GM21576 (cell line): Measurements from ENCODE around the gene PDCD10.

Experiments used
- ATAC-seq: cut with Tn5 transposase; IDR thresholded peaks from one replicate; pipeline ENCODE4 v1.9.1; 2021; ENCODE audit warnings: mild to moderate bottlenecking, moderate library complexity; ENCODE audit not compliant: unreplicated experiment

The PDCD10 gene

DNA sequence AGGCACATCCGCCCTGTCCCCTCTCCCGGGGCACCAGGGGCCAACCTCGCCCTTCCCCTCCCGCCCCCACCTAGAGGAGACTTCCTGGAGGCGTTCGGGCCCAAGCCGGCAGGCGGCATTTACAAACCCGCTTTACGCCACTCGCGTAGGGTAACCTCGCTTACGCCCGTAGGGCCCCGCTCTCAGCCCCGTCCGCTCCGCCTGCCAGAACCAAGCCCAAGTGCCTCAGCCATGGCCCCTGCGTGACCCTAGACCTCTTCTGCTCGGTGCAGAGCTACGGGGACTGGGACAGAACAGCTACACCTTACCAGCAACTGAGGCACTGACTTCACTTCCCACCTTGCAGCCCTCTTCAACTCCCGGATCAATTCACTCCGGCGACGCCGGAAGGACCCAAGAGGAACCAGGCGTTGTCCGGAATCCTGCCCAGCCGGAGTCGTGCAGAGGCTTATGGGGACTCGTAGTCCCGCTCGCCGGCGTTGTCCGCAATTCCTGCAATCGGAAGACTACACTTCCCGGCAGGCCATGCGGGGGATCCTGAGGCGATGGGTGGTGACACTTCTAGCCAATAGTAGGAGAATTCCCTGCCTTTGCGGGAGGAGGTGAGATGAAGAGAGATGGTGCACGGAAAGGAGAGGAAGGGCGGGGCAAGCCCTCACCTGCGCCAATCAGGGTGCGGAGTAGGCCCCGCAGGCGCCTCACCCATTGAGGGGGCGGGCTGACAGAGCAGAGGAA, at the start of gene PDCD10:
TSS of gene PDCD10 (minus strand) at position 395 of the 735 bp plus-strand sequence. CDS start 14,735 bp downstream, outside the sequence.
- peak; percentile 86 for ATAC-seq

DNA sequence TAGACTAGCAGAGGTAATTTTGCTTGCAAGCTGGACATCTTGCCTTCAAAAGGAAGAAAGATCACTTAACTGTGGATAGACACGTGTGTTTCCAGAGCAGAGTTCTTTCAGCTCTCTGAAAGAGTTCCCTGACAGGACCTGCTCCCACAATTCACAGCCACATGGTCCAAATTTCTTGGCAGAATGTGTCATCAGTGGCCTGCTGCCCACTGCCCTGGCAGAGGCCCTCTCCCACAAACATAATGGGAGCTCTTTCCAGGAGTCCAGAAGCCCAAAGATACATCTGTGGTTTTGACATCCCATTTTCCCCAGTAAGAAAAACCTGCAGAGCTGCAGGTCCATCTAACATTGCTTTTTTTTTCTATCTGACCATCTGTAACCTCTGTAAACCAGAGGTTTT, 49.1 kb upstream of the PDCD10 start:
- ATAC-seq: no peak

DNA sequence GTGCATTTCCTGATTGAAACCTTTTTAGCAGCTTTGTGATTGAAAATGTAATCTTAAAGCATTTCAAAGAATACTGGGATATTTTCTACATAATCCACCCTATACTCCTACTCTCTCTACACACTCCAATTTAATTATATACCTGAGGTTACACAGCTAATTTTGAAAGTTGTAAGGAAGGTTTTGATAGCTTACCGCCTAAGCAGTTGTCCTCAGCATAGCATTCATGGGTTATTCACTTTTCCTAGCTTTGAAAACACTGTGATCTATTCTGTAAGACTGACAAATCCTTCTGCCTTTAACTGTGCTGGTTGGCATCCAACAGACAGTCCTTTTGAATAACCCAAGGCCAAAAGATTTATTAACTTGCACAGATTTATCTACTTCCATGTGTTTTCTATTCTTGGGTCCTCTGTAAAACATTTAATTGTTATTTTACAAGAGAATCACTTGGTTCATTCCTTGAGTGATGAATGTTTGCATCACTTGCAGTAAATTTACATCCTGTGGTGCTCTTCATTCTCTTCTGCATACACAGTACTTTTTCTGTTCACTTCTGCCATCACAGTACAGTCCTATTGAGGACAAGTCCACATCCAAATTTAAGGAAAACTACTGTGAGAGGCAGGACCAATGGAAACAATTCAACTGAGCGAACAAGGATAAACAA, 45.7 kb upstream of the PDCD10 start:
- ATAC-seq: no peak

DNA sequence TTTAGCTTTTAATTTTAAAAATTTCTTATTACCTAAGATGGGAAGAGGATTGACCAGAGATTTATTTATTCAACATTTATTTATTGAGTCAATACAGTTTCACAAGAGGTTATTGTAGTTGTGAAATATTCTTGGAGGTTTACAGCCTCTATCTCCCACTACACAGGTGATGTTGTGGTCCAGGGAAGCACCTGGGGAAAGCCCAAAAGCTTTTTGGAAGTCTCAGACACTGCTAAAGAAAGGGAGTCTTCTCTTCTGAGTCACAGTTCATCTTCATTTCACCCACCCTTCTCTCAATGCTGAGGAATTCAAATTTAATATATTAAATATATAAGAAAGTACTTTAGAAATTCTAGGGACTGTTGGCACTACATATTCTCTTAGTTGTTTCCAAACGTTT, 42.7 kb upstream of the PDCD10 start:
- ATAC-seq: no peak

DNA sequence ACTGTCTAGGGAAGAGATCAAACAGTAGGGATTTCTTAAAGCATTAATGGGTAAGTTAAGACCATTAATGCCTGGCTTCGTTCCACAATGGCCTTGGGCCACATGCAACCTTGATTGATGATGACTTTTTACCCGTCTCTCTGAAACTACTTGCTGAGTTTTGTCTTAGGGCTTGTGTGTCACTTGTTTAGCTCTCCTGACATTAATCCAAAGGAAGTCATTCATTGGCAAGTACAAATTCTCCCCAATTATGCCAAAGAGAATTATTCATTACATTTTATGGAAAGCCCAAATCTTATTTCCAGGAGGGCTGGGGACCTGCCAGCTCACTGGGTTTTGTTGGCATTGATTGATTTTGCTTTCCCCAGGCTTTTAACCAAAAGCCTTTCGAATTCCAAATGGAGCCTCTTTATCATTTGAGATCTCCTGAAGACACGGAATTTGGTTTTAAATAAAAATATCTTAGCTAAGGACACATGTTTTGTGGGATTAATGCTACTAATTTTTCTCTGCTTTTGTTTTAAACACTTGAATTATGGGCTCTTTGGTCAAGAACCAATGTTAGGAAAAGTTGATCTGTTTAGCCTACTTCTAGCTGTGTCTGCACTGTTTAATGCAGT, 41.5 kb upstream of the PDCD10 start:
- no peak for ATAC-seq

DNA sequence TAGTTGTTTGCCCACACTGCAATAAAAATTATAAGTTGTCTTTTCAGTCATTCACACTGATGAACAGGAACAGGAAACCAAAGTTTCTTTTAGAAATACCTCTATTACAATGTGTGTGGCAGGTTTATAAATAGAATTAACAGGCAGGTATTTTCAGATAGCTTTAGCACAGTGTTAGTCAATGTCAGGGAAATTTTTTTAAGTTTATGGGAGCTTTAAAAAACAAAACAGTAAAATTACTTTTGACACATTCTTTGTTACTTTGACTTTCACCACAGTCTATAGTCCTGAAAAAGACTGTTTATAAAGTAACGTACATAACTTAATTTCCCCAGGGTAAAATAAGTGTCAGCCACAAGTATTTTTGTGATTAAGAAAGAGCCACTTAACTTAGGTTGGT, 38.9 kb upstream of the PDCD10 start:
- ATAC-seq: peak; percentile 90

DNA sequence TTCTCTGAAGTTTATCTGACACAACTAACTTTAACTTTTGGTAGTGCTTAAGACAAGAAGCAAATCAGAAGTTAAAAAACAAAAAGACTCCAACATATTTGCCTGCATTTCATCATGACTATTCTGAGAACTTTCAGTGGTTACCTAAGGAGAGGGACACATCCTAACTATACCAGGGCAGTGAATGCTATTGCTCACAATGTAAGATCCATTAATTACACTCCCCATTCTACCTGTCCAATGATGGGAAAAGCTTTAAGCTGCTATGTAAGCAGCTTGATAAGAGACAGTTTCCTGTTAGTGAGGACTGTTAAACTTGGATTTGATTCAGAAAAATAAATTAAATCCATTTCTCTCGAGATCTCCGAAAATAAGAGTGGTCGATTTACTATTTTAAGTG, 38.3 kb upstream of the PDCD10 start:
- peak; percentile 40 for ATAC-seq

DNA sequence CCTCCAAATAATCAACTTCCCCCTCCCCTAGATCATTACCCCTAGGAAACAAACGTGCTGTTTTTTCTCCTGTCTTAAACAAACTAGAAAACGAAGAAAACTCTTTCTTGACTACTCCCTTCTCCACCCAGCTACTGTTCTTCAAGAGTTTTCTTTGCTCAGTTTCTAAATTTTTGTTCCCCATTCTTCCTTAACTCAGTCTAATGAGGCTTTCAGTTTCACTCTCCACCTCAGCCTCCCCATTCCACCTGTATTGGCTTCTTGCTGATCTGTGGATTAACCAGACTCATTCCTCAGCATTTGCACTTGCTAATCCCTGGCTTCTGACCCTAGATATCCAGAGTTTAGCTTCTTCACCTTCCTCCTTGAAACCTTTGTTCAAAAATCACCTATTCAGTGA, 27.6 kb upstream of the PDCD10 start:
- ATAC-seq: peak; percentile 50

DNA sequence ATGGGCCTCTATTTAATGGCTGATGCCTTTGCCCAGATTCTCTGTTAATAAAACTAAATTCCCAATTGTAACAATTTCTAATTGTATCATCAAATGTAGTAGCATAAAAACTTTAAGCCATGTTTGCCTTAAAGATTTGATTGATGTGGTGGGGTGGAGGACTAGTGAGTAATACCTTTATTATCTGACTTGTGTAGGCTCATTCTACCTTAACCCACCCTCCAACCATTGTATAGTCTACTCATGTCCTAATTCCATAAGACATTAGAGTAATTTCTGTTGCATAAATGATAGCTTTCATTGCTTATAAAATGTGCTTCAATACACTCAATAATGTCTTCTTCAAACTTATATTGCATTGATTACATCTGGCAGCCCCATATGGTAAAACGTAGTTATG, 26.6 kb upstream of the PDCD10 start:
- no peak for ATAC-seq

DNA sequence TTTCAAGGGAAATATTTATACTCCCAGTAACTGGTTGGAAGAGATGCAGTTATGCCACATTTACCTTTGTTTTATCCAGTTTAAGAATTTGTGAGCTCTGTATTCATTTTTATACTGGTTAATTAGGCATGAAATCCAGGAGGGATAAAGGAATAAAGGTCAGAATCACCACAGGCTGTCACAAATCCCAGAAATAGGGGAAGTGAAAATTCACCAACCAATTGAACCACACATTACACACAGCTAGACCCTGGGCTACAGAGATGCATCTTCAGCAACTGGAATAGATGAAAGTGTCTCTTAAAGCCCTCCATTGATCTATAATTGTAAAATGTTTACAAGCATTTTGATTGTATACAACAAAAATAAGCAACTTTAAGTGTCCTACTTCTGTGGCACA, 19.4 kb upstream of the PDCD10 start:
- ATAC-seq: peak; percentile 26

DNA sequence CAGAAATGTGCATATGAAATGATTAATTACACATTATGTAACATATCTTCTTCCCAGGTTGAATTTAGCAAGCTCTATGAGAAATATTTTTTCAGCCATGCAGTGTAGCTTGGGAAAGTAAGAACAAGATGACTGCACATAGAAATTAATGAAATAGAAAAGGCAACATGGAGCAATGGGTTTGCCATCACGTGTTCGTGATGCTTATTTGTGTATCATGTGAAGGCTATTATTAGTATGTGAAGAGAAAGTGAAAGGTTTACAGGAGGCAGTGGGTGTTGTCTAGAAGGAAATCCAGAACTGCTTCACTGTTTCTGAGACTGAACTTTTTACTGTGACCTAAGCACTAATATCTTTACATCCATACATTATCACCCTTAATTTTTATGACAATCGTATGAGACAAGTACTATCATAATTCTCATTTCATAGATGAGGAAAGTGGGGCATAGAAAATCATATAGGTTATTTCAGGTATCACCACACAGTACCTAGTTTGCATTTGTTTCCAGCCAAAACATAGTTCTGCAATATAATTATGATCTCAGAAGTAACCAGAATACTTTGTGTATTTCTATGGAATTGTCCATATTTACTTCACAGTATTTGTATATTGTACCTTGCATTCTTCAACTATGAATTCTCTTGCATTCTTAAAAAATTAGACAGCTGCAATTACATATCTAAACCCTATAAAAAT, 15.7 kb upstream of the PDCD10 start:
- peak; percentile 98 for ATAC-seq

DNA sequence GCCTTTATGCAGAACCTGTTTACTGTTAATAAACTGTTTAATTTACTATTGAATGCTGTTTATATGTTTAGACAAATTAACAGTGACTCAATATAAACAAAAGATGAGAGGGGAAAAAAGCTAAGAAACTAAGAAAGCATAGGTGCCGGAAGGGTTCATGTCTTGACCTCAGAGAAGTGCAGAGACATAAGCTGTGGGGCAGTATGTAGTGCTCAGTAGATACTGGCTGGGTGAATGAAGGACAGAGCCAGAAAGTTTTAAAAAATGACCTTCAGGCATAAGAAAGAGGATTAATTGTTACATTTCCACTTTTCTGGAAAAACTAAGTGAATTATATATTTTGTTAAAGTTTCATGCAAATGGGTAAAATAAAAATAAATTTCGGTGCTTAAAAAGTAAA, 15.0 kb upstream of the PDCD10 start:
- ATAC-seq: no peak

DNA sequence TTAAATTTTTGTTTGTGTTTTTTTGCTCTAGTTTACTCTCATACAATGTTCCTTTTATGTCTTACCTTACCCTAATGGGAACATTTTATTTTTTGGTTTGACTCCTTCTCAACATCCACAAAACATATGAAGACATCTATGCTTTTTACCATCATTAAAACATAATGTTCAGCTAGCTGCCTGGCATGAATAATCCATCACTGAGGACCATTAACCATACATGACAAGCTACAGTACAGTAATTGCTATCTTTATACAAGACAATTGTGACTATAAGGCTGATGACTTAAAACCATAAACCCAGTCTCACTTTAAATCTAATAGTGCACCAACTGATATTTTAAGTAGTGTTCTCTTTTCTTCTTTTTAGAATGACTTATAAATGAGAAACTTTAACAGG, 14.5 kb upstream of the PDCD10 start:
- ATAC-seq: no peak

DNA sequence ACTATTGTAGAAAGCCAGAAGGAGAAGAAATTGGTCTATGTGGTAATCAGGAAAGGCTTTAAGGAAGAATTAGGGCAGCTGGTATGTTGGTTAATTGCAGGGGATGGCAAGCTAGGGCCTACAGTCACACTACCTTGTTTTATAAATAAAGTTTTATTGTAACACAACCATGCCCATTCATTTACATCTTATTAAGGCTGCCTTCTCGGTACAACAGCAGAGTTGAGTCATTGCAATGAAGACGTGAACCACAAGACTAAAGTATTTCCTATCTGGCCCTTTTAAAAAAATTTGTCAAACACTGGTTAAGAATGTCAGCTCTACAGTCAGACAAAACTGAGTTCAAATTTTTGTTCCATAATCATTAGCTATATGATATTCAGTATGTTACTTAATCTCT, 9.1 kb upstream of the PDCD10 start:
- no peak for ATAC-seq

DNA sequence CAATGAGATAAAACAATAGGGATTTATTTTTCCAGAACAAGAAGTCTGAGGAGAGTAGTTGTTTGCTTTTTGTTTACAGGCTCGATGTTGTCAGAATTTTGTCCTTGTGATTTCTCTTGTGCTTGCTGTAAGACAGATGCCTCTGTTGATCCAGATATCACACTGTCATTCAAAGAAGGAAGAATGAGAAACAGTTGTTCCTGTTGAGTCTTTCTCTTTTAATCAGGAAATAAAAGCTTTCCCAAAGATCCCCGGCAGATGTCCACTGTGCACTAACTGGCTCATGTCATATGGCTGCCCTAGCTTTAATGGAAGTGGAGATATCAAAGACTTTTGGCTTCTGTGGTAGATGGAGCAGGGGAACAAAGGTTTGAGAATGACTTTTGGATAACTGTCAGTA, 7.6 kb upstream of the PDCD10 start:
- no peak for ATAC-seq

DNA sequence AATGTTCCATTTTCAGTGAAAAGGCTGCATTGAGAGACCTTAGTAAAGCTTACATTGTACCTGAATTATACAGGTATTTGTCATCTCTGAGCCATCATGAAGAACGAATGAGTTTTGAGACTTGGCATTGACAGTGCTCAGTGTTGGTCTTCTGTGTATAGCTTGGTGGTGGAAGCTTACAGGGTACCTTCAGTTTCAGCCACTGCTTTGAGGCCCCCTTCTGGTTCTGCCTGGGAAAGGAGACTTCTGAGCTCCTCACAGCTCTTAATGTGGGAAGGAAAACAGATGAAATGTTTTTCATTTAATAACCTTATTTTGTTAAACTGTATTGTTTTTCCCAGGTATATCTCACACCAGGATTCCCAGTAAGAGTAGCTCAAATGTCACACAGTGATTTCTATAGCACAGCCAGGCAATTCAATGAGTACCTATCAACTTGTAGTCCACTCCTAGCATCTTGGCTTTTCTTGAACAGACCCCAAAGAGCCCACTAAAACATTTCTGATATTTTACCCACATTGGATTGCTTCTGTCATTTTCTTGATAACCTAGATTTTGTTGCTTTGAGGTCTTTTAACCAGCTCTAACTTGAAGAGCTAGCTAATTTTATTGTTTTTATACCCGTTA, 6.4 kb upstream of the PDCD10 start:
- peak; percentile 97 for ATAC-seq

DNA sequence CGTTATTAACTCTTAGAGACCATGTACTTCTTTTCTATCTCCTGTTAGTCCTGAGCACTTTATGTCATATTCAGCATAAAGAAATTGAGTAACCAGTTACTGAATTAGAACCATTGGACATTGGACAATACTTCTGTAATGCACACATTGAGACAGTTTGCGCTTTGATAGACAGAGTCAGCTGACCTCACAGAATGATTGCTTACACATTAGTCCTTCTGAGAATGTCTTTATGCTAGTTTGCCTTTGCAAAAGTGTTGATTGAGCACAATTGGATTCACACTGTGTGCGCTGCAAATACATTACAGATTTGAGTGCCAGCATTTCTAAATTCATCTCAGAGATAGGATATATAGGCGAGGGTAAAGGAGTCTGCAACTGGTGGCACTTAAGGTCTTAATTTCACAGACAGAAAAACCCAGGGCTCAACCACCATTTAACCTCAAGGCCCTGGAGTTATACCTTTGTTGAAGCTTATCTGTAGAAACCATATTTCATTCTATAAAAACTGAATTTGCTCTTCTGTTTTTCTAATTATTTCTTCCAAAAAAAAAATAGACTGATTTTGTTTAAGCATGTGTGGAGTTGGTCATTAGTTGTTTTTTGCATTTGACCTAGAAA, 4.6 kb upstream of the PDCD10 start:
- no peak for ATAC-seq

DNA sequence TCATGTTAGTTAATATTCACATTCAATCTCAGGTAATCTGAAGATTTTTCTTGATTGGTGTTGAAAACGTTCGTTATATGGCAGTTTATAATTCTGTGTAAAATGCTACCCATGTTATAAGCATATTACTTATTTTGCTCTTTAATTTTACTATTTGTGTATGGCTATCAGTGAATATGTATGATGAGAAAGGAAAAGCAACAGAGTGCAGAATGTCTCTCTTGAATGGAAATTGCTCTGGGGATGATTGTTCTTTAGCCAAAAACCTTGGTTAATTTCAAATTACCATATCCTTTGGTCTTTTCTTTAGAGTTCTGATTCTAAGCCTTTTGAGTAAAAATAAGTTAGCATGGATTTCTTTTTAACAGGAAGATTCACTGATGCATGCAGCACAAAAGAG, 3.3 kb upstream of the PDCD10 start:
- no peak for ATAC-seq

DNA sequence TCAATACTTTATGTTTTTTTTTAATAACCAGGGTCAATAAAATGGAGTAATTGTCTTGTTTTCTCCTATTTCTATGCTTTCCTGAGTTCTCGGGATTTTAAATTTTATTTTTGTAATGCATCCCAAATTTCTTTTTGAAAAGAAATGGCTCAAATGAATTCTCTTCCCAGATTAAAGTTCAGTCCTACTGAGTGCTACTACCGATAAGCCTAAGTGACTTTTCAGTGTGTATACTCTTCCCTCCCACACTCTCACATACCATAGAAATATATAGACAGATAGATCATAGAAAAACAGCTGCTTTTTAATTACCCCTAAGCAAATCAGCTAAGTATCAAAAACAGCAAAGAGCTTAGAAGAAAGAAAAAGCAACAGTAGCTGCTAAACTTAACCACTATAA, 2.3 kb upstream of the PDCD10 start:
- ATAC-seq: no peak

DNA sequence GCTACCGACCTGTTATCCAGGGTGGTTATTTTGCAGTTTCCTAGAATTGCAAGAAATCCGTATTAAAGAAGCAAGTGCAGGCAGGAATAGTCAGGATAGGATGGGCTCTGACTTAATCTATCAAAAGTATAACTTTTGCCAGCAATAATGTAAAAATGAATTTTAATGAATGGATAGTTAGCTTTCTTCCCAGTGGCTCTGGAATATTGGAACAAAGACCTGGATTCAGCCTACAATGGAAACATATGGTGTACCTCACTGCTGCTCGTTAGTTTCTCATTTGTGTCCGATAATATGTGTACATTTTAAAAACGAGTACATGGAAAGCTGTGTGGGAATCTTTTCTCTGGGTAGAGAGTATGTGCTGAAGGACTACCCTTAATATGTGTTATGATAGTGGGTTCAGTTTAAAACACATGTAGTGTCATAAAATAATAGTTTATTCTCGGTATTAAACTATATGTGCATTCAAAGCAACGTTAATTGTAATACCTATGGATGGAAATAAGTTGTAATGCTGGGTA, 1.6 kb upstream of the PDCD10 start:
- ATAC-seq: no peak
